ENCODE results near the gene AKIRIN1. TPM values are rescaled to one million over a fixed set of nuclear protein-coding genes. Genes with fewer than 3 reads are reported as not detected.
A peak's percentile ranks its signal among the peaks of the same experiment; 100 is the strongest.
"Not testable (repeated sequence)": the region's sequence is repeated elsewhere in the genome, so short reads cannot be mapped to it uniquely, and the experiment has no call there.

The AKIRIN1 gene
- total RNA-seq, 2 donors from 2014 or later: 128 to 137 TPM

GRCh38 chr1:39003794-39004193 is 12.7 kb downstream of the AKIRIN1 start:
- H3K36me3 Mint-ChIP-seq (ENCODE audit: low read depth): peaks cover 90% of the 10 kb centered on the region
- DNase-seq: no peak
- H3K9ac ChIP-seq (ENCODE audit: extremely low read depth, low read length, poor library complexity, severe bottlenecking): no peak overlapping the region
- no peaks in the 10 kb centered on the region for H3K9me3 Mint-ChIP-seq
- no peak overlapping the region for H3K27ac ChIP-seq (ENCODE audit: low read depth, low read length)
- H3K27me3 Mint-ChIP-seq (ENCODE audit: insufficient read depth): no peaks in the 10 kb centered on the region
- H3K4me1 ChIP-seq (ENCODE audit: control insufficient read depth, insufficient read depth, low read length): no peaks in the 10 kb centered on the region
- H3K9me3 ChIP-seq (ENCODE audit: control insufficient read depth, low read length): no peaks in the 10 kb centered on the region
- peaks cover 9% of the 10 kb centered on the region for H3K4me1 Mint-ChIP-seq
- no peaks in the 10 kb centered on the region for H3K27me3 ChIP-seq (ENCODE audit: control insufficient read depth, insufficient read depth, low read length, poor library complexity, severe bottlenecking)
- H3K36me3 ChIP-seq (ENCODE audit: control insufficient read depth, insufficient read depth, low read length): peaks cover 96% of the 10 kb centered on the region
- 82 to 92% methylated on average over 1 to 2 of the region's 2 CpGs for WGBS, 2 experiments (ENCODE audit: insufficient coverage in 1 of 2, insufficient read length in 1 of 2)
- no peak overlapping the region for H3K4me3 ChIP-seq (ENCODE audit: low read length)
- TF ChIP-seq, protein P1, sequence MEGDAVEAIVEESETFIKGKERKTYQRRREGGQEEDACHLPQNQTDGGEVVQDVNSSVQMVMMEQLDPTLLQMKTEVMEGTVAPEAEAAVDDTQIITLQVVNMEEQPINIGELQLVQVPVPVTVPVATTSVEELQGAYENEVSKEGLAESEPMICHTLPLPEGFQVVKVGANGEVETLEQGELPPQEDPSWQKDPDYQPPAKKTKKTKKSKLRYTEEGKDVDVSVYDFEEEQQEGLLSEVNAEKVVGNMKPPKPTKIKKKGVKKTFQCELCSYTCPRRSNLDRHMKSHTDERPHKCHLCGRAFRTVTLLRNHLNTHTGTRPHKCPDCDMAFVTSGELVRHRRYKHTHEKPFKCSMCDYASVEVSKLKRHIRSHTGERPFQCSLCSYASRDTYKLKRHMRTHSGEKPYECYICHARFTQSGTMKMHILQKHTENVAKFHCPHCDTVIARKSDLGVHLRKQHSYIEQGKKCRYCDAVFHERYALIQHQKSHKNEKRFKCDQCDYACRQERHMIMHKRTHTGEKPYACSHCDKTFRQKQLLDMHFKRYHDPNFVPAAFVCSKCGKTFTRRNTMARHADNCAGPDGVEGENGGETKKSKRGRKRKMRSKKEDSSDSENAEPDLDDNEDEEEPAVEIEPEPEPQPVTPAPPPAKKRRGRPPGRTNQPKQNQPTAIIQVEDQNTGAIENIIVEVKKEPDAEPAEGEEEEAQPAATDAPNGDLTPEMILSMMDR (conservative IDR thresholded peaks at IDR 0.05): no peak
- peak overlapping the region; percentile 37 for H3K27ac Mint-ChIP-seq
- no peak overlapping the region for H3K4me3 Mint-ChIP-seq

GRCh38 chr1:39006287-39006686 is 15.2 kb downstream of the AKIRIN1 start:
- Mint-ChIP-seq H3K36me3 (ENCODE audit: low read depth) (peaks cover 87% of the 10 kb centered on the region), H3K27ac (no peak overlapping the region), H3K9me3 (no peaks in the 10 kb centered on the region), H3K27me3 (ENCODE audit: insufficient read depth) (no peaks in the 10 kb centered on the region), H3K4me1 (peaks cover 5% of the 10 kb centered on the region), H3K4me3 (no peak overlapping the region)
- Histone ChIP-seq H3K27me3 (ENCODE audit: control insufficient read depth, insufficient read depth, low read length, poor library complexity, severe bottlenecking) (no peaks in the 10 kb centered on the region), H3K4me3 (ENCODE audit: low read length) (no peak overlapping the region), H3K9ac (ENCODE audit: extremely low read depth, low read length, poor library complexity, severe bottlenecking) (no peak overlapping the region), H3K36me3 (ENCODE audit: control insufficient read depth, insufficient read depth, low read length) (peaks cover 87% of the 10 kb centered on the region), H3K9me3 (ENCODE audit: control insufficient read depth, low read length) (no peaks in the 10 kb centered on the region), H3K4me1 (ENCODE audit: control insufficient read depth, insufficient read depth, low read length) (no peaks in the 10 kb centered on the region), H3K27ac (ENCODE audit: low read depth, low read length) (no peak overlapping the region)
- DNase-seq: no peak
- 88 to 96% methylated on average over 1 of the region's 2 CpGs for WGBS, 2 experiments (ENCODE audit: insufficient coverage in 1 of 2, insufficient read length in 1 of 2)
- TF ChIP-seq, protein P1 (conservative IDR thresholded peaks at IDR 0.05): no peak

- H3K9me3 ChIP-seq (ENCODE audit: control insufficient read depth, low read length): no peaks in the 10 kb centered on the region
These were observed 15.9 kb downstream of the AKIRIN1 start for GRCh38 chr1:39006726-39007645.

GRCh38 chr1:39014956-39015355 is 23.9 kb downstream of the AKIRIN1 start:
- not testable (repeated sequence) for H3K9me3 ChIP-seq (ENCODE audit: control insufficient read depth, low read length); H3K27me3 Mint-ChIP-seq (ENCODE audit: insufficient read depth); H3K4me3 Mint-ChIP-seq; H3K4me3 ChIP-seq (ENCODE audit: low read length); H3K27me3 ChIP-seq (ENCODE audit: control insufficient read depth, insufficient read depth, low read length, poor library complexity, severe bottlenecking); H3K9me3 Mint-ChIP-seq; H3K9ac ChIP-seq (ENCODE audit: extremely low read depth, low read length, poor library complexity, severe bottlenecking); H3K27ac Mint-ChIP-seq; H3K27ac ChIP-seq (ENCODE audit: low read depth, low read length); H3K4me1 ChIP-seq (ENCODE audit: control insufficient read depth, insufficient read depth, low read length)
- H3K36me3 Mint-ChIP-seq (ENCODE audit: low read depth): peaks cover 34% of the 10 kb centered on the region
- H3K4me1 Mint-ChIP-seq: peaks cover 16% of the 10 kb centered on the region
- WGBS, 2 experiments (ENCODE audit: insufficient coverage in 1 of 2, insufficient read length in 1 of 2): 83 to 95% methylated on average over 2 to 7 of the region's 8 CpGs
- peaks cover 23% of the 10 kb centered on the region for H3K36me3 ChIP-seq (ENCODE audit: control insufficient read depth, insufficient read depth, low read length)
- DNase-seq: peak; percentile 55

More at GRCh38 chr1:39006726-39007645, 15.9 kb downstream of the AKIRIN1 start:
- no peak for DNase-seq
- no peak overlapping the region for H3K4me3 ChIP-seq (ENCODE audit: low read length)
- no peak overlapping the region for H3K27ac ChIP-seq (ENCODE audit: low read depth, low read length)
- no peaks in the 10 kb centered on the region for H3K4me1 ChIP-seq (ENCODE audit: control insufficient read depth, insufficient read depth, low read length)
- peaks cover 84% of the 10 kb centered on the region for H3K36me3 ChIP-seq (ENCODE audit: control insufficient read depth, insufficient read depth, low read length)
- peaks cover 1% of the 10 kb centered on the region for H3K4me1 Mint-ChIP-seq
- TF ChIP-seq, protein P1 (conservative IDR thresholded peaks at IDR 0.05): no peak
- H3K9ac ChIP-seq (ENCODE audit: extremely low read depth, low read length, poor library complexity, severe bottlenecking): no peak overlapping the region
- H3K27ac Mint-ChIP-seq: no peak overlapping the region
- 90 to 93% methylated on average over 12 to 13 of the region's 13 CpGs for WGBS, 2 experiments (ENCODE audit: insufficient coverage in 1 of 2, insufficient read length in 1 of 2)
- no peaks in the 10 kb centered on the region for H3K27me3 Mint-ChIP-seq (ENCODE audit: insufficient read depth)
- H3K9me3 Mint-ChIP-seq: no peaks in the 10 kb centered on the region
- H3K4me3 Mint-ChIP-seq: no peak overlapping the region
- H3K36me3 Mint-ChIP-seq (ENCODE audit: low read depth): peaks cover 86% of the 10 kb centered on the region
- H3K27me3 ChIP-seq (ENCODE audit: control insufficient read depth, insufficient read depth, low read length, poor library complexity, severe bottlenecking): no peaks in the 10 kb centered on the region
